SKM-1 treated with dmso at 0.1 percent for 144 hours (cell line): ENCODE measurements around the gene SH3GL1.

ENCODE experiments used
- DNase-seq: peaks from one replicate; lab custom pipeline; 2025; ENCODE audit not compliant: unreplicated experiment; lab: John Stamatoyannopoulos, UW

SH3GL1 gene

GRCh38 chr19:4399812-4400134 lies 574 bp downstream of the SH3GL1 start:
- no peak for DNase-seq

GRCh38 chr19:4396949-4397783 lies 3.2 kb downstream of the SH3GL1 start:
- DNase-seq = no peak

- DNase-seq = no peak
Observed at GRCh38 chr19:4393947-4394590, 6.3 kb downstream of the SH3GL1 start.

GRCh38 chr19:4391701-4392483 lies 8.5 kb downstream of the SH3GL1 start:
- no peak for DNase-seq

GRCh38 chr19:4391306-4391693 lies 9.0 kb downstream of the SH3GL1 start:
- no peak for DNase-seq

GRCh38 chr19:4390567-4391305 lies 9.6 kb downstream of the SH3GL1 start:
- DNase-seq = no peak

- no peak for DNase-seq
Observed at GRCh38 chr19:4390017-4390566, 10.3 kb downstream of the SH3GL1 start.

- DNase-seq = no peak
Observed at GRCh38 chr19:4389511-4390016, 10.8 kb downstream of the SH3GL1 start.

GRCh38 chr19:4389064-4389375 lies 11.3 kb downstream of the SH3GL1 start:
- DNase-seq = no peak

- DNase-seq = no peak
Observed at GRCh38 chr19:4388337-4389063, 11.8 kb downstream of the SH3GL1 start.

- DNase-seq = no peak
Observed at GRCh38 chr19:4386041-4386782, 14.1 kb downstream of the SH3GL1 start.

- no peak for DNase-seq
Observed at GRCh38 chr19:4385291-4386040, 14.9 kb downstream of the SH3GL1 start.

- DNase-seq = no peak
Observed at GRCh38 chr19:4380254-4380727, 20.1 kb downstream of the SH3GL1 start.

- DNase-seq = no peak
Observed at GRCh38 chr19:4379383-4380253, 20.7 kb downstream of the SH3GL1 start.

GRCh38 chr19:4378886-4379285 lies 21.5 kb downstream of the SH3GL1 start:
- no peak for DNase-seq

- no peak for DNase-seq
Observed at GRCh38 chr19:4376991-4377781, 23.2 kb downstream of the SH3GL1 start.

GRCh38 chr19:4376671-4376990 lies 23.7 kb downstream of the SH3GL1 start:
- DNase-seq = no peak
